GM21737 (cell line): ENCODE measurements around the gene DBX1.
"Not testable (repeated sequence)": the region's sequence is repeated elsewhere in the genome, so short reads cannot be mapped to it uniquely, and the experiment has no call there.

Experiments used
- ATAC-seq: cut with Tn5 transposase; IDR thresholded peaks from one replicate; pipeline ENCODE4 v1.9.1; 2021; ENCODE audit warnings: mild to moderate bottlenecking, moderate library complexity; ENCODE audit not compliant: unreplicated experiment

The DBX1 gene

DNA sequence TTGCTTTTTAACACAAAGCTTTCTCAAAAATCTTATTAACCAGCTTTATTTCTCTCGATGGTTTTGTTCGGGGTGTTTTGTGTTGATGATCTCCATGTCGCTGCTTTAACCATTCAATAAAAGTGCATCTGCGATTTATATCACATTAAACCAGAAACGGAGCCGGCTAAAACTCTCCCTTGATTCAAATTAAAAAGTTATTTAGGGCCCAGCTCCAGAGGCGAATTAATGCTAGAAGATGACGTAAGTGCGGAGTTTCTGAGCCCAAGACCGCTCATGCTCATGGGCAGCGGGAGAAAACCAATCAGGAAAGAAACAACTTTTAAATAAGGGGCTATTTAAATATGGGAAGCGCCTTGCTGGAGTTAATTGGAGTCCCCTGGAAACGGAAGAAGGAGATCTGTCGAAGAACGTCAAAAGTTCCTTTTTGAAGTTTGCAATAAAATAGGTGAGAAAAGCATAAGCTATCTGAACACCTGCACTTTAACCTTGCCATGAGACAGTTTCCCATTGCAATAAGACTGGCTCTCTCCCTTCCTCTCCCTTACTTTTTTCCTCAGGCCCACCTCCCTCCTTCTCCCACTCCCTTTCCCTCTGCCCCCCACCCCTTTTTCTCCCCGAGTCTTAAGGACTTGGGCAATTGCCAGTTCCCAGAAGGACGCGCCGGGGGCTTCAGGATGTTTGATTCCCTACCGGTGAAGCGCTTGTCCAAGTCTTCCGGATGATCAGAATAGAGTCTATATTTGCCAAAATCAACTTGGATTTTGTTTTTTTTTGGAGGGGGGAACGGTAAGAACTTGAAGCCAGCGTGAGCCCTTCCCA, 1.9 kb upstream of the DBX1 start:
- ATAC-seq, result no peak

DNA sequence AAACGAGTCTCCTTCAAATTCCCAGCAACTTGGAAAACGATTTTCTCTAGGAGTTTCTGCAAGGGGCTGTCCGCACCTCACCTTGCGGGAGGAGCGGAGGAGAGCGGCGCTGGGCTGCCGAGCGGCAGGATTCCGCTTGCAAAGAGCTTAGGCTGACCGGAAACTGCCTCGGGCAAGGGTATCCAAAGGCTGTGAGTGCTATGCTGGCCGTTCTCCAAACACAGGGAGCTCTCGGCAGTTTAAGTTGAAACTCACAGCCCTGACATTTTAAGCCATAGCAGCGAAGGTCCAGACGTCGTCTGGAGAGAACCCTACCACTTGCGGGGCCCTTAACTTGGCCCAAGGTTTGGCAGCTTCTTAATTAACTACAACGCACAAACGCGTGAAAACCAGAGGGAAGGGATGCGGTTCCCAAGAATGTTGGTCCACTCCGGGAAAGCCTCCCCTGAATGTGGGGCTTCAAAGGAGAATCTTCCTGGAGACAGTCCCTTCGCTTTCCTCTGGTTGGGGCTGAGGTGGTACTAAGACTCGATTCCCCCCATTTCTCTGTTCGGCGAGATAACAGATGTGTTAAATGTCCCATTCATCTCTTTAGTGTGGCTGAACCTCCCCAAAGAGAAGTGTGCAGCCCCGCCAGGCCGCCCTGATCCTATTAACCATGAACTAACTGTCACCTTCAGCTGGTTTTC, 1.1 kb upstream of the DBX1 start:
- ATAC-seq, result no peak

DNA sequence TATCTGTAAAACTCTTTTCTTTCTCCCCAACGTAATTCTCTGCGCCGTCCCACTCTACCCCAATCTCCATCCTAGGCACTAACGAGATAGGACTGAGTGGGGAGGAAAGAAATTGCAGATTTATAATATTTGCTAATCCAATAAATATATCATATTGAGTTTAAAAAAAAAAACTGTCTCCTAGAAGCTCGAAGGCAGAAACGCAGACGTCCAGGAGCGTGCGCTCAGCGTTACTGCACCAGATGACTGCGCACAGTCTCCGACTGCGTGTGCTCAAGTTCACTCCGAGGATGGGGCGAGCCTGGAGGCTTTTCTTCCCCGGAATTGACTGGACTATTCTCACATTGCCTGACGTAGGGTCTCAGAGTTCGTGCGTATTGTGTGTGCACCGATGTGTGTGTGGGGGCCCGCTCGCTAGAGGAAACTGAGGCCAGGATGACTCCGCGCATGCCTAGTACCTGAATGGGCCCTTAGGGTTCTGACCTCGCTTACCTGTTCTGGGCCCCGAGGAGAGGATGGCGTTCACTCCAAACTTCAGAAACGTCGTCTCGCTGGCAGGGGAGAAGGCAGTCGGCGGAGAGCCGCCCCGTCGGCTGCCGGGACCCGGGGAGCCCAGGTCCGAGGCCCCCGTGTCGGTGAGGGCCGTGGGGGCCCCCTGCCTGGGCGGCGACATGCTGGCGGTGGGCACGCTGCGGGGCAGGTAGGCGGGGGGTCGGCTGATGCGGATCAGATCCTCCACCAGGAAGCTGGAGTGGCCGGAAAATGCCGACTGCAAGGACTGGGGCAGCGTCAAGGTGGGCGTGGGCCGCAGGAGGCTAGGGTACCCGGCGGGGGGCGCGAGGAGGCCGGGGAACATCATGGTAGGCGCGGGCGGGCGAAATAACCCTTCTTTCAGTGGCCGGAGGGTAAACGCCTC, 551 bp downstream of the DBX1 start:
- ATAC-seq, result no peak

DNA sequence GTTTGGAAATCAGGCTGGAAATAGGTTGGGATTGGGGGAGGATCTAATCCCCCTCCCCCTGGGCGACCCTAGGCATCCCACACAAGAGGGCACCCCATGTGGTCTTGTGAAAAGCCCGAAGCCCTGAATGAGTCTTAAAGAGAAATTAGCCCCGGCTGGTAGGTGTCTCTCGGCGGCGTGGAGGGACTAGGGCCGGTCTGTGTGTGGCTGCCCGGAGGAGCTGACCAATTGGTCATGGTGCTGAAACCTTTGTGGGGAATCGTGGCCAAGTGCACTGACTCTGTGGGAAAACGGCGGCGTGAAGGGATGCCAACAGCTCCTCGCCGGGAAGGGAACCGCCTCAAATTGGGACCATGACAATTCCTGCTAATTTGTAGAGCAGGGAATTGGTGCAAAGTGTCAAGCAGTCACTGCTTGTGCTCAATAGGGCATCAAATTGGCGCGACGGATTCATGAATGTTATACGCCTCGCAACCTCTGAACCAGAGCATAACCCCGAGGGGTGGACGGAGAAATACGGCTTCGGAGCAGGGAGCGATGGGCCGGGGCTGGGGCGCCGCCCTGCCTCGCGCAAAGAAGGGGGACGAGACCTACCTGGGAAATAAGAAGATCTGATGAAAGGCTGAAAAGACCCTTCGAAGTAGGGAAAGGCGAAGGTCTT, 1.5 kb downstream of the DBX1 start:
- ATAC-seq, result no peak

DNA sequence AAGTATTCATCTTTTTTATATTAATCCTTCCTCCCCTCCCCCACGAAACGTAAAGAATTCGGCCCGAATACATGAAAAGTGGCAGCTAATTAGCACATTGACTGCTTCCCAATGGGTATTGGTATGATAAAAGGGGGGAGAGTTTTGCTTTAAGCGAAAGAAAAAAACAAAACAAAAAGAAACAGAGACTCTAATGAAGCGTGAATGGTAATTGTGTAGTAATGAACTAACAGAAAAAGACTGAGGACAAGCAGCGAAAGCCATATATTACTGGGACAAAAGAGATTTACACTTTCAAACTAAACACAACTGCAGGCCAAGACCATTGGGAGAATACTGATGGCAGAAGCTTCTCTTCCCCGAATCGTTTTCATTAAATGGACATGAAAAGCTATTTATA, 2.5 kb downstream of the DBX1 start:
- ATAC-seq, result no peak

DNA sequence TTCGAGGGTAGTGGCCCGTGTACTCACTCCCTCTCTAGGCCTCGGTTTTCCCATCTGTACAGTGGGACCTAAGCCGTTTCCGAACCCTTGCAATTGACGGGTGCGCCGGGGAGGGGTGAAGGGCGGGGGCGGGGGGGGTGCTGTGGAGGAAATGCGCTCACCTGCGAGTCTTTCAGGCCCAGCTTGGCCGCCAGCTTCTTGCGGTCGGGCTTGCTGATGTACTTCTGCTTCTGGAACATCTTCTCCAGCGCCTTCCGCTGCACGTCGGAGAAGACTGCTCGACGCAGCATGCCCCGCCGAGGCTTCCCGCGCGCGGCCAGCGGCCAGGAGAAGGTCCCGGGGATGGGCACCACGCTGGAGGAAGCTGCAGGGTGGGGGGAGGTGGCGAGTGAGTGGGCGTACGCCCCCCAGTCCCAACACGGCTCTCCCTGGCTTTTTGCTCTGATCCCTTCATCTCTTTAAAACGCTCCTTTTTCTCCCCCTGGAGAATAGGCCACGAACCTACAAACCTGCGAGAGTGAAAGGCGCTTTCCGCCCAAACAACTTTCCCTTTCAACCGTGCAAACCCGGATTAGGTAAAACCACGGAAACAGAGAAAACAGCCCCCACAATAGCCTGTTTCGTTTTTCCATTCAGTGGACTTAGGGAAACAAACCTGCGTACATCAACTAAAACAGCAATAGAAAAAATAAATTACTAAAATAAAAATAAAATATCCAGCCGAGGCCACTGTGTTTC, 3.2 kb downstream of the DBX1 start:
- no peak for ATAC-seq

DNA sequence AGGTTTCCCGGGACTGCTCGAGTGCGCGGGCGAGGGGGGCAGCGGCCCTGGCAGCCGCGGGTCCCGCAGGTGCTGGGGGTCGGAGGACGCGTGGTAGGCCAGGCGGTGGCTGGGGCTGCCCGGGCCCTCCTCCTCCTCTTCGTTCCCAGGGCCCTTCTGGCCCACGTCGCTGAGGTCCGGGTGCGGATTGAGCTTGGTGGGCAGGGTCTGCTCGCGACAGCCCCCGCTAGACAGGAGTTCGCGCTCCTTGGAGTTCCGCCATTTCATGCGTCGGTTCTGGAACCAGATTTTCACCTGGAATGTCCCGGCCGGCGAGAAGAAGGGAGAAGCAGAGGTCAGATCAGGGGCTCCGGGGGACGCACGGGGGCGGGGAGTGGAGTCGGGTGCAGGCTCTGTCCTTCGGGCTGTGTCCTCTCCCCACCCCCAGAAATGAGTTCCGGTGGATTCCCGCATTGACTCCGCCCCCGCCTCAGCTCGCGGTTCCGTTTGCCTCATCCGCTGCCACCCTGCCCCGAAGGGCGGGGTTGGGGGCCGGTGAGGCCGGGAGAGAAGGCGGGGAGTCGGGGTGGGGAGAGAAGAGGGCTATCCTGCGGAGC, 3.9 kb downstream of the DBX1 start:
- no peak for ATAC-seq

DNA sequence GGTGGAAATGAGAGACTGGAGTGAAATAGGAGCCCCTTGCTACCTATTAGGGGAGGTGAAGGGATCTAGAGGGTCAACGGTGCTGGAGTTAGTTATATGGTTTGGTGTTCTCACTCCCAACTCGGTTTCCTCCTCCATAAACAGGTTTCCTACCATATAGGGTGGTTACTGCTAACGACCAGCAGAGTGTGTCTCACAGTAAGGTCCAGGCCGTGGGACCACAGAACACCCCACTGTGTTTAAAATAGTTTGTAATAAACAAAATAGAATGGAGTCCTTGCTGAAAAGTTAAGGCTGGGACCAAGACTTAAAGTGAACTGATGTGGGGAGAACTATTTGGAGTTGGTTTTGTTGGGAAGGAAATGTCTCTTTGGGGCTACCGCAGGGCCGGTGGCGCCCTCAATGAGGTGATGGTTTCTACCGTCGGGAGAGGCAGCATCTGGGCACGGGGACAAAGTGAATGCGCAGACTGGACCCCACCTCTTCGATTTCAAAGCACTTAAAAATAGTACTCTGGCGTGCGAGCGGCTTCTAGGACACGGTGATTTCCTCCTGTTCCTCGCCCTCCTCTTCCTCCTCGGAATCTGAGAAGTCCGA, 4.5 kb downstream of the DBX1 start:
- ATAC-seq, result no peak

DNA sequence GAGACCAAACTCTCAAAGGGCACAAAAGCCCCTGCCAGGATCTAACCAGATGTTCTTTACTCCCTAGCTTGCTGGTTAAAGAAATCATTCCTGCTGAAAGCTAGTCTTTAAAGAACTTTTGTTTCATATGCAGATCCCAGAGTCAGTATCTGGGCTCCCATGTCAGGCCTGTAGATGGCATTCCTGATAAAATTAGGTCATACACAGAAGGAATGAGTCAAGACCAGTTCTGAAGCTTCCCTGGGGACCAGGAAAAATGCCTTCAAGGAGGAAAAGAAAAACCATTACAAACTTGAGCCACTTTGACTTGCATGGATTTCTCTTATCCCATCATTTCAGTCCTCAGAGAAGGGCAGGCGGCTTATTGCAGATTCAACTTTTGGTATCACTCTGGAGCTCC, 5.9 kb downstream of the DBX1 start:
- ATAC-seq, result no peak

DNA sequence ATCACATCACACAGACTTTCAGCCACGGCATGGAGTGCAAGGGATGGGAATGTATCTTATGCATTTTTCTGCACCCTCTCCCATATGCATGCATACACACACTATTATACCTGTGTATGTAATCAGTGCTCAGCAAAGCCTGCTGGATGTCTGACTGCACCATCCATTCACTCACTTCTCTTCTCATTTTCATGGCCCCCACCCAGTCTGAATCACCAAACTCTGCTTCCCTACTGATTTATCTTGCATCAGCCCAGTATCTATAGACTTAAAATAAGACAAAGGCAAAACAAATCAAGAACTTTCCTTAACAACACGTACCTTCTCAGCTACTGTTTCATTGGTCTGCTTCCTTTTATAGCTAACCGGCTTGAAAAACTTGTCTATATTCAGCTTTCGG, 21.6 kb downstream of the DBX1 start:
- no peak for ATAC-seq

DNA sequence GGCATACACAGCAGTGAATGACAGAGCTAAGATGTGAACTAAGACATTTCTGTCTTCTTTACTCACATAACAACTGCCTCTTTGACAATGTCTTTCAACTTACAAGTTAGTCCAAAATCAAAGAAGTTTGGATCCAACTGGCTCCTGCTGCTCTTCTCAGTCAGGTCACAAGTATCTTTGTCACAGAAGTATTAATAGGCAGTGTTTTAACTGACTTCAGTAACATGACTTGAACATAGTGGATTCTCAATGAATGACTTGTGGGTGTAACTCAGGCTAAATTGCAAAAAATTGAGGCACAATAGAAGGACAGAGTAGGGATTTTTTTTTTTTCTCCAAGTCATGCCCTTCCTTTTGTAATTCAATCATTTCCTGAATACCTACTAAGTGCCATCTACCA, 22.6 kb downstream of the DBX1 start:
- no peak for ATAC-seq

DNA sequence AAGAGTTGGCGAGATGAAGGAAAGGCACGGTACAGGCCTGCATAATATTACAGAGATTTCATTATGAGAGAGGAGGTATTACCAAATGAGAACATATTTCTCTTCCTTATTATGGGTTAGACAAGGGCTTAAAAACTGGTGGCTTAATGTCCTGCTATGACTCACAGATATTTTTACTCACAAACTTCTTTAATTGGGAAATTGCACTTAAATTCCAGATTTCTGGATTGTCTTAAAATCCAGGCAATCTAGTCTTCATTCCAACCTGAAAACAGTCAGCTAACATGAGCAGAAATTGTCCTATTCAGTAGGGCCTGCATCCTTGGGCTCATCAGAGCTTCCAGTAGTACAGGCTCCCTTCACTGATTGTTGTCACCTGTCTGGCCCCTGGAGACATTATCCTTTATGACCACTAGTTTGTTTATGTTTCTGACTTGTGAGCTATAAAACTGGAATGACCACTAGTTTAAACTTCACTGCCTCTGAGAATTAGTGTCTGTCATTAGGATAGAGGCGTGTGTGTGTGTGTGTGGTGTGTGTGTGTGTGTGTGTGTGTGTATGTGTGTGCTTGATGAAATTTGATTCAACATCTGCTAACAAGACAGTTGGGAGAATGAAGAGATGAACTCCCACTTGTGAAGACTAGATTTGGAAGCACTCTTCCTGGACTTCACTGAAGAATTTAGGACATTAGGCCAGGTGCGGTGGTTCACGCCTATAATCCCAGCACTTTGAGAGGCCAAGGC, 25.1 kb downstream of the DBX1 start:
- ATAC-seq, result no peak

DNA sequence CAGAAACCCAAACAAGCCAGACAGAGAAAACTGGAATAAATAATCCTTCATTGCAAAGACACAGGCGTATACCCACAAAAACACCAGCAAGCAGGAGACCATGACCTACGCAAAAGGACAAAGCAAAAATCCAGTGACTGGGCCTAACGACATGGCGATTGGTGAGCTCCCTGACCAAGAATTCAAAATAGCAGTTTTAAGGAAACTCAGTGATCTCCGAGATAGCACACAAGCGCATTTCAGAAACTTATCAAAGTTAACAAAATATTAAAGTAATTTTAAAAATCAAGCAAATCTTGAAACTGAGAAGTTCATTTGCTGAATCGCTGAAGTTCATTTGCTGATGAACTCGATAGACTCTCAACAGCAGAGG, 27.6 kb downstream of the DBX1 start:
- no peak for ATAC-seq

DNA sequence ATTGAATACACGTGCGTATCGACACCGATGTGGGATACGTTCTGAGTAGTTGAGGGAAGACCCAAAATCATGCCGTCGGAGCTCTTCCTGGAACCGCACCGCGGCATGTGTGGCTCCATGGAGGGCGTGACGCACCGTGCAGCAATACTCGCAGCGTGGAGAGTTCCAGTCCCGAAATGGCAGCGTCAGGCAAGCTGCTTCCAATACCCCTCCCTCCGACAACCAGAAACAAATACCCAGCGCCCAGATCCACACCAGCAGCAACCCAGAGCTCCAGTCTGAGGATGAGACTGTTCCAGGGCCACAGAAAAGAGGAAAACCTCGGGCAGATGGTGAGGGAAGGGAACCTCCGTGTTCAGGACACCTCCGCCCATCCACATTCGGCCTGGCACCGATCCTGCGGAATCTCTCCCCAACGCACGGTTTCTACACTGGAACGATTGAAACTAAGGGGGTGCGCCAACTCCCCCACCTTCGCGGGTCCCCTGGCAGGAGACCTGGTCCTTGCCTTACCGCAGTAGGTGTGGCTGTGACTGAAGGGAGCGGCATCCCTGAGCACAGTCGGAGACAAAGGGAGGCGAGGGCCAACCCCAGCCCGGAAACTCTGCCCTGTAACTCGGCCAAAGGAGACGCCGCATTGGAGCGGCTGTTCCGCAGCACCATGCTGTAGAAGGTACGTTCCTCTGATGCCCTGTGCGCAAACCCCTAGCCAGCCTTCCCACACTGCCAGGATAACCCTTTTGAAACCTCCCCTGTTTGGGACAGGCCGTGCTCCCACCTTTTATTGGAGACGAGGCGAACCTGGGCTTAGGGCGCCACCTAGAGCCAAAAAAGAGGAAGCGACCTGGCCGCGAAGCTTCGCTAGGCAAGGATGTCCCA, 28.2 kb downstream of the DBX1 start:
- no peak for ATAC-seq

DNA sequence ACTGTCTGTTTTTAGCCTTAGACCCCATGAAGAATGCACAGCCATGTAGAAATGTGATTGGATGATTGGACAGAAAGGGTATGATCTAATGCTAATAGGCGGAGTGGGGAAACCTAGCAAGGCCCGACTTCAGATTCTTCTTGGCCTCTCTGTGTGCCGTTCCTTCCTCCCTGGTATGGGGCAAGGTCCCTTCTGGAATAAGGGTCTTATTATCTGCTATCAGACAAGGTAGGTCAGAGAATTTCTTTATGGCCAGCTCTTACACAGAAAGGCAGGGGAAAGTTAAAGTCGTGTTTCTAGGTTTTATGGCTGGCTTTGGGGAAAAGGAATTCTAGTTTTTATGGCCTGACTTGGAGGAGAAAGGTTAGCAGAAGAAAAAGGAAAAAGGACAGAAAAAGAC, 30.6 kb downstream of the DBX1 start:
- ATAC-seq, result no peak

DNA sequence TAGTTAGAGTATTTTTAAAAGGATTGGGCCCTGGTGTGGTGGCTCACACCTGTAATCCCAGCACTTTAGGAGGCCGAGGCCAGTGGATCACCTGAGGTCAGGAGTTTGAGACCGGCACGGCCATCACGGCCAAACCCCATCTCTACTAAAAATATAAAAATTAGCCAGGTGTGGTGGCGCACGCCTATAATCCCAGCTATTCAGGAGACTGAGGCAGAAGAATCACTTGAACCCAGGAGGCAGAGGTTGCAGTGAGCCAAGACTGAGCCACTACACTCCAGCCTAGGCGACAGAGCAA, 31.8 kb downstream of the DBX1 start:
- not testable (repeated sequence) for ATAC-seq

DNA sequence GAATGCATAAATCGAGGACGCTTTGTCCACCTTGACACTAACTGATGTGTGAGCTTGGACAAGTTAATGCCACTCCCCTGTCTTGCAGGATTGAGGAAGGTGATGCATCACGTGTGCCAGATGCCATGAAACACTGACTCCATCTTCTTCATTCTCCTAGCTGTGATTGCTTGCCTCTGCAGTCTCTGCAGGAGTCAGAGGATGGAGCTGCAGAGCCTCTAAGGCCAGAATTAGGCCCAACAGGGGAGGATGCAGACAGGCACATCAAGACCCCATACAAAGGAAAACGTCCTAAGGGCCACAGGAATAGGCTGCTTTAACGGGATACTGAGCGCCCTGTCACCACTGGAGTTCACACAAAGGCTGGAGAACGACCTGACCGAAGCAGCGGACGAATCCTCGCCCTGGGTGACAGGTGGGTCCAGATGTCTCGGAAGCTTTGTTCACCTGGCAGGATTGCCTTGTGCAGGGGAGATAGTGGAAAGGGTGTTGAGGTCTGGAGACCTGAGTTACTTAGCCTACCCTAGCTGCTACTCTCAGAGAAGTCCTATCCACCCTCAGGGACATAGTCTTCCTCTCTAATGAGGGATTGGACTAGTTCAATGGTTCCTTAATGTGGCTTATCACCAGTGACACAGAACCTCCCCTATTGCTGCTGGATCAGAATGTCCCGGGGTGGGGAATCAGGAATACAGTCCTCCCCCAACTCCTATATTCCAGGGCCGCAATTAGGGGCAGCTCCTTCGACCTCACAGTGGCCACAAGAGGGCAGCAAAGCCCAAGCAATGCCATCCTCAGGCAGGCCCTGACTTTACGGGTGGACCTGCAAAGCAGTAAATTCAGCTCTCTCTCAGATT, 32.4 kb downstream of the DBX1 start:
- no peak for ATAC-seq
